Cardiac muscle cell (in vitro differentiated cells and primary cell): ENCODE data around the gene EGLN2. TPM values are rescaled to one million over a fixed set of nuclear protein-coding genes. Genes with fewer than 3 reads are reported as not detected.

ENCODE experiments used
- DNase-seq, 2 donors: peaks; one replicate each; pipeline versions ENCODE4 v3.0.0 to v3.0.0-alpha.2; 2010 to 2017; ENCODE audit warnings: low read depth in 1 of 2, low spot score in 1 of 2
- H3K27ac ChIP-seq: fragments of 200-600 bp; sonication (generic); 2 replicates; pipeline ENCODE4 v1.5.1; 2016
- H3K27me3 ChIP-seq: fragments of 200-600 bp; sonication (generic); 2 replicates; pipeline ENCODE4 v1.6.0; 2016; ENCODE audit warnings: control low read depth
- H3K36me3 ChIP-seq: fragments of 200-600 bp; sonication (generic); 2 replicates; pipeline ENCODE4 v1.5.1; 2016; ENCODE audit warnings: control low read depth
- H3K4me1 ChIP-seq: fragments of 200-600 bp; sonication (generic); 2 replicates; pipeline ENCODE4 v1.8.1; 2017; ENCODE audit warnings: low read depth, mild to moderate bottlenecking, mixed run types
- H3K4me3 ChIP-seq: fragments of 200-600 bp; sonication (generic); 2 replicates; pipeline ENCODE4 v1.5.1; 2016; ENCODE audit warnings: mild to moderate bottlenecking
- H3K9me3 ChIP-seq: fragments of 200-600 bp; sonication (generic); 2 replicates; pipeline ENCODE4 v1.5.1; 2017; ENCODE audit warnings: low read depth, mild to moderate bottlenecking, control low read depth
- polyA plus RNA-seq: library from polyadenylated mRNA; unstranded; fragments of >200 nt; fragmentation: Nextera tagmentation; extraction: Ambion mirVana; gene quantifications from 2 replicates; pipeline ENCODE4 v1.2.1, GENCODE V29; 2016
- total RNA-seq: library from RNA; depleted of rRNA; stranded (reverse); fragments of >200 nt; gene quantifications from 2 replicates; pipeline ENCODE4 v1.2.3, GENCODE V29; 2016
- TF ChIP-seq, protein P1 (sequence below): IDR thresholded peaks from 2 replicates; pipeline ENCODE4 v1.5.1; 2012; ENCODE audit warnings: low read depth, mild to moderate bottlenecking, low read length

Gene EGLN2
- total and polyA plus RNA-seq, 2 experiments from 2014 or later: 99.5 to 122 TPM

- TF ChIP-seq, protein P1, sequence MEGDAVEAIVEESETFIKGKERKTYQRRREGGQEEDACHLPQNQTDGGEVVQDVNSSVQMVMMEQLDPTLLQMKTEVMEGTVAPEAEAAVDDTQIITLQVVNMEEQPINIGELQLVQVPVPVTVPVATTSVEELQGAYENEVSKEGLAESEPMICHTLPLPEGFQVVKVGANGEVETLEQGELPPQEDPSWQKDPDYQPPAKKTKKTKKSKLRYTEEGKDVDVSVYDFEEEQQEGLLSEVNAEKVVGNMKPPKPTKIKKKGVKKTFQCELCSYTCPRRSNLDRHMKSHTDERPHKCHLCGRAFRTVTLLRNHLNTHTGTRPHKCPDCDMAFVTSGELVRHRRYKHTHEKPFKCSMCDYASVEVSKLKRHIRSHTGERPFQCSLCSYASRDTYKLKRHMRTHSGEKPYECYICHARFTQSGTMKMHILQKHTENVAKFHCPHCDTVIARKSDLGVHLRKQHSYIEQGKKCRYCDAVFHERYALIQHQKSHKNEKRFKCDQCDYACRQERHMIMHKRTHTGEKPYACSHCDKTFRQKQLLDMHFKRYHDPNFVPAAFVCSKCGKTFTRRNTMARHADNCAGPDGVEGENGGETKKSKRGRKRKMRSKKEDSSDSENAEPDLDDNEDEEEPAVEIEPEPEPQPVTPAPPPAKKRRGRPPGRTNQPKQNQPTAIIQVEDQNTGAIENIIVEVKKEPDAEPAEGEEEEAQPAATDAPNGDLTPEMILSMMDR: no peak
- peaks cover 41% of the 10 kb centered on the region for H3K4me1 ChIP-seq
- H3K4me3 ChIP-seq: no peak overlapping the region
- no peaks in the 10 kb centered on the region for H3K27me3 ChIP-seq
- no peaks in the 10 kb centered on the region for H3K9me3 ChIP-seq
- peaks cover 26% of the 10 kb centered on the region for H3K36me3 ChIP-seq
- no peak for DNase-seq
- H3K27ac ChIP-seq: peak overlapping the region; percentile 14
Measured at GRCh38 chr19:40805258-40805868, 6.4 kb downstream of the EGLN2 start.

GRCh38 chr19:40806423-40807146 is 7.6 kb downstream of the EGLN2 start:
- H3K27me3 ChIP-seq: no peaks in the 10 kb centered on the region
- no peak overlapping the region for H3K4me3 ChIP-seq
- TF ChIP-seq, protein P1: peak; percentile 96
- H3K27ac ChIP-seq: no peak overlapping the region
- H3K36me3 ChIP-seq: peaks cover 17% of the 10 kb centered on the region
- H3K9me3 ChIP-seq: no peaks in the 10 kb centered on the region
- H3K4me1 ChIP-seq: peaks cover 34% of the 10 kb centered on the region
- DNase-seq: peak; percentile 77 to 98

DNA sequence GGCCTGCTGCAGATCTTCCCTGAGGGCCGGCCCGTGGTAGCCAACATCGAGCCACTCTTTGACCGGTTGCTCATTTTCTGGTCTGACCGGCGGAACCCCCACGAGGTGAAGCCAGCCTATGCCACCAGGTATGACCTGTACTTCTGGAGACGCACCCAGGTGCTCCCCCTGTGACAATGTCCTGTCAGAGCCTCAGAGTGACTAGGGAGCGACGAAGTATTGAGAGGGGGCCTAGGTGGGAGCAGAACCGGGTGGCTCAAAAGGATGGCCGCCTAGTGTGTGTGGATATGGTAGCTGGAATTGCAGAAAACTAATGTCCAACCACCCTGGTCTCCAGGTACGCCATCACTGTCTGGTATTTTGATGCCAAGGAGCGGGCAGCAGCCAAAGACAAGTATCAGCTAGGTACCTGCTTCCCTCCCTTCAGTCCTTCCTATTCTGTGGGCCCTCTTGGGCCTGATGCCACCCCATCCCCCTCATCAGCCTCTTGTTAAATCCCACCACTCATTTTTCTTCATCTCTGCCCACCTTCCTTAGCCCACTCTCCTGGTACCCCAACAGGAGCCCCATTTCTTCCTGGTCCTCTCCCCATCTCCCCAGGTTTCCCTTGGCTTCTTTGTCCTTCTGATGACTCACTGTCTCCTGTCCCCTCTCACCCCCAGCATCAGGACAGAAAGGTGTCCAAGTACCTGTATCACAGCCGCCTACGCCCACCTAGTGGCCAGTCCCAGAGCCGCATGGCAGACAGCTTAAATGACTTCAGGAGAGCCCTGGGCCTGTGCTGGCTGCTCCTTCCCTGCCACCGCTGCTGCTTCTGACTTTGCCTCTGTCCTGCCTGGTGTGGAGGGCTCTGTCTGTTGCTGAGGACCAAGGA is 8.4 kb downstream of the EGLN2 start:
- Histone ChIP-seq H3K4me3 (no peak overlapping the region), H3K9me3 (no peaks in the 10 kb centered on the region), H3K36me3 (peaks cover 17% of the 10 kb centered on the region), H3K27ac (no peak overlapping the region), H3K27me3 (no peaks in the 10 kb centered on the region), H3K4me1 (peaks cover 33% of the 10 kb centered on the region)
- TF ChIP-seq, protein P1: peak; percentile 27
- peak in 1 of 2 donors; percentile 34 for DNase-seq

- H3K36me3 ChIP-seq: peaks cover 17% of the 10 kb centered on the region
- DNase-seq: no peak
- H3K27me3 ChIP-seq: no peaks in the 10 kb centered on the region
- TF ChIP-seq, protein P1: no peak
- H3K9me3 ChIP-seq: no peaks in the 10 kb centered on the region
- peaks cover 33% of the 10 kb centered on the region for H3K4me1 ChIP-seq
- H3K4me3 ChIP-seq: no peak overlapping the region
- no peak overlapping the region for H3K27ac ChIP-seq
Measured at GRCh38 chr19:40808021-40808325, 9.0 kb downstream of the EGLN2 start.

GRCh38 chr19:40808497-40808896 is 9.5 kb downstream of the EGLN2 start:
- DNase-seq: no peak
- H3K27me3 ChIP-seq: no peaks in the 10 kb centered on the region
- no peaks in the 10 kb centered on the region for H3K9me3 ChIP-seq
- H3K36me3 ChIP-seq: peaks cover 17% of the 10 kb centered on the region
- peaks cover 29% of the 10 kb centered on the region for H3K4me1 ChIP-seq
- no peak overlapping the region for H3K27ac ChIP-seq
- TF ChIP-seq, protein P1: no peak
- no peak overlapping the region for H3K4me3 ChIP-seq
